ENCODE data around the gene PDE10A.

The PDE10A gene

DNA sequence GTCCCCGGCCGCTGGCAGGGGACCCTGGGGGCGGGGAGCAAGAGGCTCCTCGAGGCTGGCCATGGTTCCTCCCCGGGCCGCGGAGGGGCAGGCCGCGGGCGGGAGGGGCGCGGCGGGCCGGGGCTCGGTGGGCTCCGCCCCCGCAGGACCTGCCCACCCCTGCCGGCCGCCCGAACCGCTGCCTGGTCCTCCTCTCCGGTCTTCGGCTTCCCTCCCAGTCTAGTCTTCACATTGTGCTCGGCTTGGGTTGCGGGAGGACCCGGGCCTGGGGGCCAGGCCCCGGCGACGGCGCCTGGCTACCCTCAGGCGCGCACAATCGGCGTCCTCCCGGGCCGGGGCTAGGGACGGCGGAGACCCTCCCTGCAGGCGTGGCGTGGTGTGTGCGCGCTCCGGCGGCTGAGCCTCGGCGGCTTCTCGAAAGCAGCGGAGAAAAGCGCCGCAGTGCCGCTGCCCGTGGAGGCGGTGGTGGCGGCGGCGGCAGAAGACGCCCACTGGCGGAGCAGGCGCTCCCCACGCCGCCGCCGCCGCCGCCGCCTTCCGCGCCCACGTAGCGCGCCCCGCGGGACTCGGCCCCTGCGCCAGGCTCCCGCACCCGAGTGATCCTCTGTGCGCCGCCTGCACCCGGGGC, at the start of gene PDE10A:
Gene PDE10A (minus strand): TSS at position 493 of the 628 bp plus-strand sequence. CDS start 430 bp downstream, at position 63.
- no peak within 1 kb of the TSS for H3K9ac ChIP-seq (ENCODE audit: low read length)
- H3K4me2 ChIP-seq (ENCODE audit: low read depth, low read length, poor library complexity, severe bottlenecking), result no peak within 1 kb of the TSS

GRCh38 chr6:165708985-165709576, 46.0 kb upstream of the PDE10A start:
- Histone ChIP-seq H4K20me1 (ENCODE audit: low read depth, low read length) (no peaks in the 10 kb centered on the region), H3K79me2 (ENCODE audit: insufficient read depth, low read length) (no peaks in the 10 kb centered on the region), H3K27me3 (ENCODE audit: low read length) (no peaks in the 10 kb centered on the region), H3K4me2 (ENCODE audit: low read depth, low read length, poor library complexity, severe bottlenecking) (no peak overlapping the region), H3F3A (ENCODE audit: insufficient read depth) (no peaks in the 10 kb centered on the region), H3K27ac (ENCODE audit: low read depth, low read length) (no peak overlapping the region), H3K9ac (ENCODE audit: low read length) (no peak overlapping the region), H3K9me3 (ENCODE audit: insufficient read depth, low read length) (no peaks in the 10 kb centered on the region), H2AFZ (ENCODE audit: low read depth, low read length, severe bottlenecking) (no peak overlapping the region), H3K4me3 (ENCODE audit: insufficient read depth, low read length, poor library complexity, severe bottlenecking) (no peak overlapping the region), H3K36me3 (ENCODE audit: low read length) (no peaks in the 10 kb centered on the region), H3K9me2 (replicated peaks; ENCODE audit: insufficient read depth, low read length) (no peaks in the 10 kb centered on the region)
- TF ChIP-seq EZH2phosphoT487 (conservative IDR thresholded peaks at IDR 0.05; ENCODE audit: low read length), result no peak
- TF ChIP-seq, protein P1, sequence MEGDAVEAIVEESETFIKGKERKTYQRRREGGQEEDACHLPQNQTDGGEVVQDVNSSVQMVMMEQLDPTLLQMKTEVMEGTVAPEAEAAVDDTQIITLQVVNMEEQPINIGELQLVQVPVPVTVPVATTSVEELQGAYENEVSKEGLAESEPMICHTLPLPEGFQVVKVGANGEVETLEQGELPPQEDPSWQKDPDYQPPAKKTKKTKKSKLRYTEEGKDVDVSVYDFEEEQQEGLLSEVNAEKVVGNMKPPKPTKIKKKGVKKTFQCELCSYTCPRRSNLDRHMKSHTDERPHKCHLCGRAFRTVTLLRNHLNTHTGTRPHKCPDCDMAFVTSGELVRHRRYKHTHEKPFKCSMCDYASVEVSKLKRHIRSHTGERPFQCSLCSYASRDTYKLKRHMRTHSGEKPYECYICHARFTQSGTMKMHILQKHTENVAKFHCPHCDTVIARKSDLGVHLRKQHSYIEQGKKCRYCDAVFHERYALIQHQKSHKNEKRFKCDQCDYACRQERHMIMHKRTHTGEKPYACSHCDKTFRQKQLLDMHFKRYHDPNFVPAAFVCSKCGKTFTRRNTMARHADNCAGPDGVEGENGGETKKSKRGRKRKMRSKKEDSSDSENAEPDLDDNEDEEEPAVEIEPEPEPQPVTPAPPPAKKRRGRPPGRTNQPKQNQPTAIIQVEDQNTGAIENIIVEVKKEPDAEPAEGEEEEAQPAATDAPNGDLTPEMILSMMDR (IDR thresholded peaks at IDR 0.05; ENCODE audit: insufficient read depth, low read length, poor library complexity, severe bottlenecking), result no peak

More for the DNA sequence above, at the start of gene PDE10A:
- Histone ChIP-seq H3K4me3 (ENCODE audit: insufficient read depth, low read length, poor library complexity, severe bottlenecking) (no peak within 1 kb of the TSS), H3K79me2 (ENCODE audit: insufficient read depth, low read length) (no peaks in the 10 kb centered on the region), H3K9me2 (replicated peaks; ENCODE audit: insufficient read depth, low read length) (no peaks in the 10 kb centered on the region), H3K27me3 (ENCODE audit: low read length) (no peaks in the 10 kb centered on the region), H3K36me3 (ENCODE audit: low read length) (no peaks in the 10 kb centered on the region), H4K20me1 (ENCODE audit: low read depth, low read length) (no peaks in the 10 kb centered on the region), H2AFZ (ENCODE audit: low read depth, low read length, severe bottlenecking) (no peak within 1 kb of the TSS), H3K9me3 (ENCODE audit: insufficient read depth, low read length) (no peaks in the 10 kb centered on the region), H3F3A (ENCODE audit: insufficient read depth) (no peaks in the 10 kb centered on the region), H3K27ac (ENCODE audit: low read depth, low read length) (no peak within 1 kb of the TSS)
- no peak for TF ChIP-seq EZH2phosphoT487 (conservative IDR thresholded peaks at IDR 0.05; ENCODE audit: low read length)
- TF ChIP-seq, protein P1 (IDR thresholded peaks at IDR 0.05; ENCODE audit: insufficient read depth, low read length, poor library complexity, severe bottlenecking), result no peak

- H3K4me3 ChIP-seq (ENCODE audit: insufficient read depth, low read length, poor library complexity, severe bottlenecking), result no peak overlapping the region
- TF ChIP-seq, protein P1 (IDR thresholded peaks at IDR 0.05; ENCODE audit: insufficient read depth, low read length, poor library complexity, severe bottlenecking), result no peak
- no peak for TF ChIP-seq EZH2phosphoT487 (conservative IDR thresholded peaks at IDR 0.05; ENCODE audit: low read length)
- H3K9me3 ChIP-seq (ENCODE audit: insufficient read depth, low read length), result no peaks in the 10 kb centered on the region
- H4K20me1 ChIP-seq (ENCODE audit: low read depth, low read length), result no peaks in the 10 kb centered on the region
- no peak overlapping the region for H3K27ac ChIP-seq (ENCODE audit: low read depth, low read length)
- no peak overlapping the region for H2AFZ ChIP-seq (ENCODE audit: low read depth, low read length, severe bottlenecking)
- no peak overlapping the region for H3K9ac ChIP-seq (ENCODE audit: low read length)
- H3F3A ChIP-seq (ENCODE audit: insufficient read depth), result no peaks in the 10 kb centered on the region
- H3K4me2 ChIP-seq (ENCODE audit: low read depth, low read length, poor library complexity, severe bottlenecking), result no peak overlapping the region
- H3K36me3 ChIP-seq (ENCODE audit: low read length), result no peaks in the 10 kb centered on the region
- H3K27me3 ChIP-seq (ENCODE audit: low read length), result no peaks in the 10 kb centered on the region
- no peaks in the 10 kb centered on the region for H3K9me2 ChIP-seq (replicated peaks; ENCODE audit: insufficient read depth, low read length)
- H3K79me2 ChIP-seq (ENCODE audit: insufficient read depth, low read length), result no peaks in the 10 kb centered on the region
Measured at GRCh38 chr6:165707067-165707853, 44.2 kb upstream of the PDE10A start.
